H1 (cell line): ENCODE measurements around the gene ZNF593. TPM values are rescaled to one million over a fixed set of nuclear protein-coding genes. Genes with fewer than 3 reads are reported as not detected.

Source experiments
- BCL11A ChIP-seq, 2 experiments: IDR thresholded peaks; one replicate each; pipeline ENCODE4 v1.6.1; 2011; ENCODE audit warnings: low read depth in 2 of 2, low read length in 2 of 2, mild to moderate bottlenecking in 2 of 2
- CHD1 ChIP-seq: IDR thresholded peaks from 2 replicates; pipeline ENCODE4 v1.6.1; 2012; ENCODE audit warnings: low read depth, low read length, improper control_type of control experiment
- CTCF ChIP-seq, 3 experiments: IDR thresholded peaks; 1 replicate in 2 of 3; 2 replicates in 1 of 3; pipeline versions ENCODE4 v1.5.1 to v1.6.1; 2011; ENCODE audit warnings: low read length in 3 of 3, mild to moderate bottlenecking in 3 of 3, inconsistent platforms in 2 of 3, low read depth in 1 of 3, moderate library complexity in 1 of 3; ENCODE audit not compliant: insufficient read depth in 1 of 3; ENCODE audit errors: control extremely low read depth in 1 of 3
- EGR1 ChIP-seq: IDR thresholded peaks from 2 replicates; pipeline ENCODE4 v1.6.1; 2011; ENCODE audit warnings: low read depth, low read length, borderline replicate concordance
- EP300 ChIP-seq, 2 experiments: IDR thresholded peaks; 1 replicate in 1 of 2; 2 replicates in 1 of 2; pipeline ENCODE4 v1.6.1; 2011 to 2012; ENCODE audit warnings: low read depth in 2 of 2, low read length in 2 of 2, mild to moderate bottlenecking in 2 of 2, borderline replicate concordance in 1 of 2, inconsistent platforms in 1 of 2, moderate library complexity in 1 of 2
- GTF2F1 ChIP-seq: IDR thresholded peaks from 2 replicates; pipeline ENCODE4 v1.6.1; 2012; ENCODE audit warnings: low read depth, low read length, improper control_type of control experiment, borderline replicate concordance
- KDM5A ChIP-seq: fragments of 200-600 bp; IDR thresholded peaks from 2 replicates; pipeline ENCODE4 v1.7.1; 2012; ENCODE audit warnings: mild to moderate bottlenecking, low read length, inconsistent platforms, mixed read lengths
- POLR2A ChIP-seq, 2 experiments: IDR thresholded peaks; 1 replicate in 1 of 2; 2 replicates in 1 of 2; pipeline ENCODE4 v1.6.1; 2011; ENCODE audit warnings: low read depth in 2 of 2, low read length in 2 of 2, mild to moderate bottlenecking in 2 of 2; ENCODE audit errors: control extremely low read depth in 1 of 2
- POLR2AphosphoS5 ChIP-seq: IDR thresholded peaks from 2 replicates; pipeline ENCODE4 v1.6.1; 2011; ENCODE audit warnings: low read depth, low read length
- POU5F1 ChIP-seq: IDR thresholded peaks from 2 replicates; pipeline ENCODE4 v1.6.1; 2011; ENCODE audit warnings: low read depth, mild to moderate bottlenecking, low read length, moderate library complexity
- RAD21 ChIP-seq, 2 experiments: IDR thresholded peaks in 1 of 2; conservative IDR thresholded peaks in 1 of 2; 2 replicates each; pipeline ENCODE4 v1.6.1; 2011; ENCODE audit warnings: low read depth in 2 of 2, low read length in 2 of 2, improper control_type of control experiment in 1 of 2, inconsistent platforms in 1 of 2, mild to moderate bottlenecking in 1 of 2, moderate library complexity in 1 of 2
- RNF2 ChIP-seq: fragments of 200-900, 300-1000 bp; sonication (generic); IDR thresholded peaks from 2 replicates; pipeline ENCODE4 v1.7.1; 2016; ENCODE audit warnings: borderline replicate concordance, low read depth, mild to moderate bottlenecking, antibody characterized with exemption, low read length; ENCODE audit not compliant: poor library complexity, severe bottlenecking; ENCODE audit errors: missing control alignments
- TAF1 ChIP-seq: IDR thresholded peaks from 2 replicates; pipeline ENCODE4 v1.6.1; 2011; ENCODE audit warnings: mild to moderate bottlenecking, low read depth, low read length
- ZNF274 ChIP-seq: IDR thresholded peaks from 2 replicates; pipeline ENCODE4 v1.7.0; 2012; ENCODE audit warnings: low read length, borderline replicate concordance; ENCODE audit errors: extremely low read depth
- polyA plus RNA-seq, 7 experiments: library from polyadenylated mRNA; depleted of rRNA in 3 of 7; stranded (reverse) in 5 of 7; unstranded in 2 of 7; fragments of >200 nt in 5 of 7; fragments of 200-250 nt in 2 of 7; gene quantifications; 1 replicate in 5 of 7; 2 replicates in 1 of 7; 4 replicates in 1 of 7; pipeline versions ENCODE4 v1.2.1 to v1.2.3, GENCODE V29; 2011 to 2013; ENCODE audit warnings: missing spikeins in 2 of 7, mixed read lengths in 2 of 7
- total RNA-seq: library from RNA; stranded (reverse); fragmentation: NEBNext Ultra II Directional; extraction: Animal tissue kit (Norgen Biotek cat#: 25700); gene quantifications from 2 replicates; pipeline ENCODE4 v1.2.1, GENCODE V29; 2021

ZNF593 gene
- total and polyA plus RNA-seq, 2 of the 8 experiments (the other 6 are each of a cell fraction or from before 2014, with no cell fraction given): 38.2 to 68.0 TPM

- TF ChIP-seq CTCF (IDR thresholded peaks at IDR 0.05; ENCODE audit: control extremely low read depth in 1 of 3, insufficient read depth in 1 of 3, low read depth in 1 of 3, low read length in 3 of 3): peak in 2 of 3 experiments; percentile 84 to 96; a peak in 3 of 4 replicates
- TF ChIP-seq ZNF274: no peak
- TF ChIP-seq RNF2: no peak
- peak; percentile 78 for TF ChIP-seq TAF1
- peak in 1 of 2 experiments; percentile 86; a peak in 2 of 3 replicates for TF ChIP-seq POLR2A (IDR thresholded peaks at IDR 0.05; ENCODE audit: control extremely low read depth in 1 of 2, low read depth in 2 of 2, low read length in 2 of 2)
- TF ChIP-seq GTF2F1: no peak
- peak; percentile 17 to 41; a peak in 2 of 4 replicates for TF ChIP-seq RAD21 (IDR thresholded peaks at IDR 0.05 in 1 of 2, conservative IDR thresholded peaks at IDR 0.05 in 1 of 2; ENCODE audit: low read depth in 2 of 2, low read length in 2 of 2)
- TF ChIP-seq POU5F1: no peak
- TF ChIP-seq POLR2AphosphoS5: peak; percentile 89
- TF ChIP-seq KDM5A: no peak
- TF ChIP-seq EGR1: no peak
- TF ChIP-seq EP300 (IDR thresholded peaks at IDR 0.05; ENCODE audit: borderline replicate concordance in 1 of 2, low read depth in 2 of 2, low read length in 2 of 2): no peak; a peak in 1 of 3 replicates
- TF ChIP-seq CHD1: no peak
- TF ChIP-seq BCL11A (IDR thresholded peaks at IDR 0.05; ENCODE audit: low read depth in 2 of 2, low read length in 2 of 2): no peak
Observed at GRCh38 chr1:26169669-26170471, at the start of gene ZNF593 (continued).
